Smooth muscle cell of the umbilical artery (primary cell): ENCODE results near the gene IVL. TPM values are rescaled to one million over a fixed set of nuclear protein-coding genes. Genes with fewer than 3 reads are reported as not detected.

ENCODE experiments used
- total RNA-seq: library from RNA; depleted of rRNA; stranded (reverse); fragments of >200 nt; gene quantifications from 2 replicates; pipeline ENCODE4 v1.2.3, GENCODE V29; 2014

Gene IVL, protein sequence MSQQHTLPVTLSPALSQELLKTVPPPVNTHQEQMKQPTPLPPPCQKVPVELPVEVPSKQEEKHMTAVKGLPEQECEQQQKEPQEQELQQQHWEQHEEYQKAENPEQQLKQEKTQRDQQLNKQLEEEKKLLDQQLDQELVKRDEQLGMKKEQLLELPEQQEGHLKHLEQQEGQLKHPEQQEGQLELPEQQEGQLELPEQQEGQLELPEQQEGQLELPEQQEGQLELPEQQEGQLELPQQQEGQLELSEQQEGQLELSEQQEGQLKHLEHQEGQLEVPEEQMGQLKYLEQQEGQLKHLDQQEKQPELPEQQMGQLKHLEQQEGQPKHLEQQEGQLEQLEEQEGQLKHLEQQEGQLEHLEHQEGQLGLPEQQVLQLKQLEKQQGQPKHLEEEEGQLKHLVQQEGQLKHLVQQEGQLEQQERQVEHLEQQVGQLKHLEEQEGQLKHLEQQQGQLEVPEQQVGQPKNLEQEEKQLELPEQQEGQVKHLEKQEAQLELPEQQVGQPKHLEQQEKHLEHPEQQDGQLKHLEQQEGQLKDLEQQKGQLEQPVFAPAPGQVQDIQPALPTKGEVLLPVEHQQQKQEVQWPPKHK
- 1.1 TPM in 1 of 2 replicates, not detected in the other for total RNA-seq

DNA sequence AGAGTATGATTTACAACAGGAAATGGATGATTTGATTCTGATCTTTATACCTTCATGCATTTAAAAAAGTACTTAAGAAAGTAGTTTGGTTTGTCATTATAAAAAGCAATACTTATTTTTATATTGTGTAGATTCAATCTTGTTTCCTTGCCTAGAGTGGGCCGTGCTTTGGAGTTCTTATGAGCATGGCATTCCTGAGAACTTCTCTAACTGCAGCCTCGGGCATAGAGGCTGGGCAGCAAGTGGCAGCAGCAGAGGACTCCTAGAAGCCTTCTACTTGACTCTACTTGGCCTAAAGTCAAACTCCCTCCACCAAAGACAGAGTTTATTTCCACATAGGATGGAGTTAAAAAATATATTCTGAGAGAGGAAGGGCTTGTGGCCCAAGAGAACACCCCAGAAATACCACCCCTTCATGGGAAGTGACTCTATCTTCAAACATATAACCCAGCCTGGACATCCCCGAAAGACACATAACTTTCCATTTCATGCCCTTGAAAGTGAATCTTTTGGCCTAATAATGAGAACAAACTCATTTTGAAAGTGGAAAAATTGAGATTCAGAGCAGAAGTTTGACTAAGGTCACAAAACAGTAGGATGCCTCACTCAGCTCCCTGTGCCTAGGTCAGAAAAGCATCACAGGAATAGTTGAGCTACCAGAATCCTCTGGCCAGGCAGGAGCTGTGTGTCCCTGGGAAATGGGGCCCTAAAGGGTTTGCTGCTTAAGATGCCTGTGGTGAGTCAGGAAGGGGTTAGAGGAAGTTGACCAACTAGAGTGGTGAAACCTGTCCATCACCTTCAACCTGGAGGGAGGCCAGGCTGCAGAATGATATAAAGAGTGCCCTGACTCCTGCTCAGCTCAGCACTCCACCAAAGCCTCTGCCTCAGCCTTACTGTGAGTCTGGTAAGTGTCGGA is at the start of gene IVL:
IVL (plus strand) TSS at position 861 of the 916 bp plus-strand sequence. CDS start 1,252 bp downstream, outside the sequence.

DNA sequence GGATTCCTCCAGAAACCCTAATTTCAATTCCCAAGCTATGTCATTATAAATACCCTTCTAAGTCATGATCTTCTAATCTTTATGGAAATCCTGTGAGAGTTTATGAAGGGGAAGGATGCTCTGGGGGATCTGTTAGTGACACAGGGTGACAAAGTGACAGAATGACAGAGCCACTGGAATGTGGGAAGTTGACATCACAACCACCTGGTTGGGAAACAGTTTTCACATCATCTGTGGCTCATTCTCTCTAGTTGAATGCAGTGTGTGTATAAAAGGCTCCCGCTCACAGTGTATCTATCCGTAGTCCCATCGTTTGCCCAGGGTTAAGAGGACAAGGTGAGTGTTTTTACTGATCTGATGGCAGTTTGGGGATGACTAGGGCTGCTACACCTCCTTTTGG is 48.6 kb upstream of the IVL start, which contains the start of gene LCE7A:
LCE7A (plus strand) TSS at position 301 of the 400 bp plus-strand sequence. CDS start 702 bp downstream, outside the sequence.

DNA sequence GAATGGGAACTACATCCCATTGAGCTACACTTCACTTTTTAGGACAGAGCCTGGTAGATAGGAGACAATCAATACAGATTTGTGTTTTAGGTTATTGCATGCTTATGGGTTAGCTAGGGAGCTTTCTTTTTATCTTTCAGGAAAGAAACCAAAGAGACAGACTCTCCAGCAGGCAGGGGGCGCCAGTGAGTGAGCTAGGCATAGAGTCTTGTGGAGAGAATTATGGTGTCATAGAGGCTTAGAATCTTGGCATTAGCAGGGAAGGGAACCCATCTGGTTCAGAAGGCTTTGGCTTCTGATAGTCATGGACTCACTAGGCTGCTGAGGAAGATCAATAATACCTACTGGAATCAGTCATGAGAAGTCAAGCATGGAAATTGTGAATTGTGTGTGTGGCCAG is 30.3 kb upstream of the IVL start, which contains the start of gene SMCP:
SMCP (plus strand) TSS at position 281 of the 400 bp plus-strand sequence. CDS start 6,101 bp downstream, outside the sequence.

DNA sequence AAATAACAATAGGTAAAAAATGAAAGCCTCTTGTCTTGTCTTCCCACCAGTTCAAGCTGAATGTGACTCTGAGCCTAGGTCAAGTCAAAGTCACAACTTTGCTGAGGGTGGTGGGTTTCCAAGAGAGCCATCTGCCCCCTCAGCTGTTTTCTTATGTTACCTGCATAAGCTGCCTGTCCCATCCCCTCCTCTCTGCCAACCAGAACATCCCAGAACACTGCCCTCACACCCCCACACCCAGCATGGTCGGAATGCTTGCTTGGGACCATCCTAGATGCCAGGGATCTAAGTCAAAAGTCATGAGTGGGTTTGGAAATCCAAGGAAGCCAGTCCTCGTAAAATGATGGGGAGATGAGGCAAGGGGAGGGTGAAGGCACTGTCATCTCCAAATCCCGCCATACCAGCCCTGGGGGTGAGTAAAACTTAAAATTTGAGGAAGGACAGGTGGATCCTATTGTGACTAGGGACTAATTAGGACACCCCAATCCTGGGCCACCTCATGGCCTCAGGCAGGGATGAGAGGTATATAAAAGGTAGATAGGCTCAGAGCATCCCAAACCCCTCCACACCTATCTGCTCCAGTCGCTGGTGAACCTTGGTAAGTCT is 38.4 kb downstream of the IVL start, which contains the start of gene SPRR5:
SPRR5 (plus strand) TSS at position 556 of the 606 bp plus-strand sequence. CDS start 1,349 bp downstream, outside the sequence.

Other genes with a start within 250 kb of the IVL start
- not detected in 2 replicates for gene LCE2D, start 245.2 kb upstream of the IVL start, total RNA-seq
- not detected in 2 replicates for gene LCE2C, start 233.3 kb upstream of the IVL start, total RNA-seq
- not detected in 2 replicates for gene LCE2B, start 222.4 kb upstream of the IVL start, total RNA-seq
- gene LCE2A, start 210.2 kb upstream of the IVL start, total RNA-seq: not detected in 2 replicates
- not detected in 2 replicates for gene LCE4A, start 200.4 kb upstream of the IVL start, total RNA-seq
- gene KPRP, start 150.5 kb upstream of the IVL start, total RNA-seq: not detected in 2 replicates
- not detected in 2 replicates for gene LCE1F, start 133.4 kb upstream of the IVL start, total RNA-seq
- gene LCE1E, start 122.3 kb upstream of the IVL start, total RNA-seq: 0.42 TPM in 1 of 2 replicates, not detected in the other
- gene LCE1D, start 111.8 kb upstream of the IVL start, total RNA-seq: not detected in 2 replicates
- not detected in 2 replicates for gene LCE1C, start 101.9 kb upstream of the IVL start, total RNA-seq
- gene LCE1B, start 96.6 kb upstream of the IVL start, total RNA-seq: not detected in 2 replicates
- not detected in 2 replicates for gene LCE1A, start 81.1 kb upstream of the IVL start, total RNA-seq
- gene LCE6A, start 65.7 kb upstream of the IVL start, total RNA-seq: not detected in 2 replicates
- not detected in 2 replicates for gene LCE7A, start 48.5 kb upstream of the IVL start, total RNA-seq
- gene SMCP, start 30.2 kb upstream of the IVL start, total RNA-seq: not detected in 2 replicates
- gene SPRR5, start 38.7 kb downstream of the IVL start, total RNA-seq: not detected in 2 replicates
- gene SPRR4, start 62.1 kb downstream of the IVL start, total RNA-seq: not detected in 2 replicates
- not detected in 2 replicates for gene SPRR1A, start 75.5 kb downstream of the IVL start, total RNA-seq
- not detected in 2 replicates for gene SPRR3, start 93.2 kb downstream of the IVL start, total RNA-seq
- not detected in 2 replicates for gene SPRR1B, start 122.7 kb downstream of the IVL start, total RNA-seq
- gene SPRR2D, start 132.6 kb downstream of the IVL start, total RNA-seq: not detected in 2 replicates
- gene SPRR2A, start 149.0 kb downstream of the IVL start, total RNA-seq: not detected in 2 replicates
- gene SPRR2B, start 163.1 kb downstream of the IVL start, total RNA-seq: not detected in 2 replicates
- gene SPRR2E, start 186.0 kb downstream of the IVL start, total RNA-seq: not detected in 2 replicates
- gene SPRR2F, start 205.0 kb downstream of the IVL start, total RNA-seq: not detected in 2 replicates
- gene SPRR2G, start 242.3 kb downstream of the IVL start, total RNA-seq: not detected in 2 replicates